HCT116 (cell line): Measurements from ENCODE around the gene APLP1. TPM values are rescaled to one million over a fixed set of nuclear protein-coding genes. Genes with fewer than 3 reads are reported as not detected.

Experiments
- ATAC-seq: fragments of 200-7000 bp; cut with Tn5 transposase; 2 replicates; pipeline ENCODE4 v1.9.1; 2020; ENCODE audit warnings: mild to moderate bottlenecking, moderate library complexity
- BruUV-seq: library from RNA; stranded (reverse); fragments of 400-500 nt; replicated peaks from 2 replicates; lab custom pipeline; 2021; lab: Mats Ljungman, UMichigan
- CTCF ChIA-PET: fragments of 300-600 bp; sonication (Branson Sonifier 250); formaldehyde crosslinking; loops from one replicate; lab custom pipeline; 2021; ENCODE audit warnings: antibody characterized with exemption; lab: Charles Lee
- POLR2A ChIA-PET: fragments of 300-600, 350-600 bp; sonication (Branson Sonifier 250); formaldehyde crosslinking; loops from one replicate; lab custom pipeline; 2021; ENCODE audit warnings: antibody characterized with exemption; lab: Charles Lee
- RAD21 ChIA-PET, 2 experiments: fragments of 300-600 bp; sonication (Branson Sonifier 250); formaldehyde crosslinking; loops; one replicate each; lab custom pipeline; 2023; ENCODE audit warnings: low total read pairs in 2 of 2; ENCODE audit not compliant: uncharacterized antibody in 2 of 2, unreplicated experiment in 2 of 2, low non-redundant PET in 1 of 2; lab: Charles Lee
- DNase-seq: peaks from one replicate; pipeline ENCODE4 v3.0.0-alpha.2; 2010; ENCODE audit warnings: low read depth, low spot score
- H2AFZ ChIP-seq: fragments of 200-600 bp; shearing (Covaris generic), sonication (generic); 2 replicates; pipeline ENCODE4 v1.6.1; 2017; ENCODE audit warnings: low read depth, mixed run types, mixed read lengths, antibody characterized with exemption, low read length; ENCODE audit not compliant: poor library complexity, severe bottlenecking
- H3K27ac ChIP-seq: 2 replicates; pipeline ENCODE4 v1.5.1; 2012; ENCODE audit warnings: low read depth, low read length
- H3K27me3 ChIP-seq: fragments of 200-600 bp; sonication (generic); 2 replicates; pipeline ENCODE4 v1.6.1; 2016; ENCODE audit warnings: mixed run types, low read length, mixed read lengths; ENCODE audit not compliant: insufficient read depth
- H3K36me3 ChIP-seq, 2 experiments: fragments of 200-500 bp in 1 of 2; fragments of 200-600 bp in 1 of 2; sonication (Bioruptor generic) in 1 of 2; sonication (generic) in 1 of 2; 2 replicates each; pipeline versions ENCODE4 v1.5.1 to v1.6.1; 2014 to 2016; ENCODE audit warnings: low read length in 2 of 2, inconsistent platforms in 1 of 2, mixed read lengths in 1 of 2, mixed run types in 1 of 2; ENCODE audit not compliant: insufficient read depth in 2 of 2, control insufficient read depth in 1 of 2
- H3K4me1 ChIP-seq, 2 experiments: fragments of 200-600 bp in 1 of 2; sonication (generic) in 1 of 2; 2 replicates each; pipeline versions ENCODE4 v1.5.1 to v1.6.1; 2012 to 2017; ENCODE audit warnings: low read length in 2 of 2, inconsistent platforms in 1 of 2, mild to moderate bottlenecking in 1 of 2, mixed read lengths in 1 of 2, mixed run types in 1 of 2, moderate library complexity in 1 of 2; ENCODE audit not compliant: insufficient read depth in 2 of 2, control insufficient read depth in 1 of 2
- H3K4me2 ChIP-seq: fragments of 200-600 bp; sonication (generic); 2 replicates; pipeline ENCODE4 v1.6.1; 2017; ENCODE audit warnings: mixed run types, low read length, mixed read lengths
- H3K4me3 ChIP-seq, 2 experiments: fragments of 200-600 bp in 1 of 2; sonication (generic) in 1 of 2; replicated peaks in 1 of 2; 2 replicates each; pipeline ENCODE4 v1.5.1; 2011 to 2016; ENCODE audit warnings: low read length in 2 of 2, control low read depth in 1 of 2, low read depth in 1 of 2, mild to moderate bottlenecking in 1 of 2, mixed read lengths in 1 of 2, mixed run types in 1 of 2
- H3K79me2 ChIP-seq: fragments of 200-600 bp; sonication (generic); 2 replicates; pipeline ENCODE4 v1.6.1; 2017; ENCODE audit warnings: mild to moderate bottlenecking, mixed run types, low read length, moderate library complexity, mixed read lengths; ENCODE audit not compliant: insufficient read depth
- H3K9ac ChIP-seq: fragments of 200-600 bp; sonication (generic); 2 replicates; pipeline ENCODE4 v1.6.1; 2016; ENCODE audit warnings: low read length, mixed read lengths
- H3K9me2 ChIP-seq: fragments of 200-600 bp; sonication (generic), shearing (Covaris generic); 2 replicates; pipeline ENCODE4 v1.6.1; 2017; ENCODE audit warnings: mixed run types, mild to moderate bottlenecking, moderate library complexity; ENCODE audit not compliant: insufficient read depth
- H3K9me3 ChIP-seq, 2 experiments: fragments of 200-500 bp in 1 of 2; fragments of 200-600 bp in 1 of 2; sonication (Bioruptor generic) in 1 of 2; sonication (generic) in 1 of 2; 2 replicates each; pipeline ENCODE4 v1.6.1; 2014 to 2017; ENCODE audit warnings: low read length in 2 of 2, mixed read lengths in 2 of 2, inconsistent platforms in 1 of 2, low read depth in 1 of 2, mild to moderate bottlenecking in 1 of 2, mixed run types in 1 of 2, moderate library complexity in 1 of 2; ENCODE audit not compliant: control insufficient read depth in 1 of 2, insufficient read depth in 1 of 2
- H4K20me1 ChIP-seq: fragments of 200-600 bp; sonication (generic), shearing (Covaris generic); 2 replicates; pipeline ENCODE4 v1.6.1; 2017; ENCODE audit warnings: mixed run types, mild to moderate bottlenecking, moderate library complexity; ENCODE audit not compliant: insufficient read depth
- CBX3 ChIP-seq: IDR thresholded peaks from 2 replicates; pipeline ENCODE4 v1.6.1; 2012; ENCODE audit warnings: low read depth
- CEBPB ChIP-seq: IDR thresholded peaks from 2 replicates; pipeline ENCODE4 v1.6.1; 2012; ENCODE audit warnings: low read depth
- EGR1 ChIP-seq: IDR thresholded peaks from 2 replicates; pipeline ENCODE4 v1.6.1; 2012; ENCODE audit warnings: low read depth
- ELF1 ChIP-seq: IDR thresholded peaks from 2 replicates; pipeline ENCODE4 v1.6.1; 2012; ENCODE audit warnings: low read depth, borderline replicate concordance
- EZH2 ChIP-seq: fragments of 200-600 bp; sonication (generic); IDR thresholded peaks from 2 replicates; pipeline ENCODE4 v1.6.1; 2017; ENCODE audit warnings: antibody characterized with exemption, mixed run types
- FOSL1 ChIP-seq: IDR thresholded peaks from 2 replicates; pipeline ENCODE4 v1.6.1; 2012; ENCODE audit warnings: low read depth
- JUND ChIP-seq: IDR thresholded peaks from 2 replicates; pipeline ENCODE4 v1.6.1; 2012
- MAX ChIP-seq: IDR thresholded peaks from 2 replicates; pipeline ENCODE4 v1.6.1; 2012
- POLR2A ChIP-seq: IDR thresholded peaks from 2 replicates; pipeline ENCODE4 v1.7.0; 2011; ENCODE audit warnings: borderline replicate concordance; ENCODE audit not compliant: insufficient read depth, insufficient read length; ENCODE audit errors: extremely low read depth
- POLR2AphosphoS5 ChIP-seq: IDR thresholded peaks from 2 replicates; pipeline ENCODE4 v1.6.1; 2011; ENCODE audit warnings: mild to moderate bottlenecking, low read depth, low read length, moderate library complexity
- RAD21 ChIP-seq: IDR thresholded peaks from 2 replicates; pipeline ENCODE4 v1.6.1; 2012; ENCODE audit warnings: low read depth, mild to moderate bottlenecking
- SP1 ChIP-seq: IDR thresholded peaks from 2 replicates; pipeline ENCODE4 v1.6.1; 2012; ENCODE audit warnings: low read depth
- YY1 ChIP-seq: IDR thresholded peaks from 2 replicates; pipeline ENCODE4 v1.6.1; 2011; ENCODE audit warnings: low read length, low read depth, moderate library complexity, mild to moderate bottlenecking; ENCODE audit not compliant: insufficient replicate concordance; ENCODE audit errors: extremely low read depth
- ZBTB33 ChIP-seq: IDR thresholded peaks from 2 replicates; pipeline ENCODE4 v1.6.1; 2011; ENCODE audit warnings: mild to moderate bottlenecking, low read length, moderate library complexity; ENCODE audit not compliant: insufficient replicate concordance; ENCODE audit errors: extremely low read depth
- ZNF274 ChIP-seq: fragments of 200-500 bp; sonication (Bioruptor generic); IDR thresholded peaks from 2 replicates; pipeline ENCODE4 v1.6.1; 2014; ENCODE audit warnings: mild to moderate bottlenecking, low read depth, low read length, inconsistent platforms
- intact Hi-C: fragments of 100-400 bp; cut with micrococcal nuclease; formaldehyde crosslinking; loops from 2 replicates; pipeline ENCODE4 v1.10.0; 2022
- total RNA-seq: library from RNA; stranded (reverse); gene quantifications from one replicate; pipeline ENCODE4 v1.2.1, GENCODE V29; 2021; ENCODE audit not compliant: unreplicated experiment
- TF ChIP-seq, protein P1 (sequence below): IDR thresholded peaks from 2 replicates; pipeline ENCODE4 v1.6.1; 2012

APLP1 gene
- total RNA-seq, 1 experiment from 2014 or later, result 41.2 TPM

DNA sequence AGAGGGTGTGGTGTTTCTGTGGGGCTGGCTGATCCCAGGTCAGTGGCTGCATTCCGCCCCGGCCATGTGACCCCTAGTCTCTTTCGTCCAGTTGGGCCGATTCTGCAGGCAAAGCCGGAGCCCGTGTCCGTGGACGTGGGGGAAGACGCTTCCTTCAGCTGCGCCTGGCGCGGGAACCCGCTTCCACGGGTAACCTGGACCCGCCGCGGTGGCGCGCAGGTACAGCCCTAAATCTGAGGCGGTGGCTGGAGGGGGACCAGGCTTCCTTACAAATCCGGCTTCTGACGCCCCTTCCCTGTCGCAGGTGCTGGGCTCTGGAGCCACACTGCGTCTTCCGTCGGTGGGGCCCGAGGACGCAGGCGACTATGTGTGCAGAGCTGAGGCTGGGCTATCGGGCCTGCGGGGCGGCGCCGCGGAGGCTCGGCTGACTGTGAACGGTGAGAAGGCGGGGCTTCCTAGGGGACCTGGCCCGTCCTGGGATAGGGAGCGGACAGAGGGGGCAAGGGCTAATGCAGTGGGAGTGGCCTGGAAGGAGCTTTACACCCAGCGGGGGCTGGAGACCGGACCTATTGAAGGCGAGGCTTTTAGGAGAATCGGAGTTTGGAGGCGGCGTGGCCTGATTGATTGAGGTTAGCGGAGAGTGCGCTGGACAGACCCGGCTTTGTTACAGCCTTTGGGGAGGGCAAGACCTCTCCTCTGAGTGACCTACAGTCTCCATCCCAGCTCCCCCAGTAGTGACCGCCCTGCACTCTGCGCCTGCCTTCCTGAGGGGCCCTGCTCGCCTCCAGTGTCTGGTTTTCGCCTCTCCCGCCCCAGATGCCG, 7.3 kb upstream of the APLP1 start:
- ChIA-PET POLR2A (interaction anchor here (1.4 to 1.6 kb wide), 2 partner anchors 9 to 17 kb away, joined by 4 read pairs; no protein-coding TSS in a partner anchor), CTCF (no interaction called here), RAD21 (no interaction called here)
- Histone ChIP-seq H3K4me3 (peak overlapping the region; percentile 11 to 26; a peak in 2 of 4 replicates), H3K79me2 (no peaks in the 10 kb centered on the region), H3K27ac (peak overlapping the region; percentile 22; the same call in 1 of the 2 replicates), H3K4me1 (peaks cover 2 to 13% of the 10 kb centered on the region in 2 experiments; a peak in 3 of 4 replicates), H4K20me1 (no peaks in the 10 kb centered on the region), H3K9me2 (no peaks in the 10 kb centered on the region), H3K27me3 (no peaks in the 10 kb centered on the region), H3K36me3 (no peaks in the 10 kb centered on the region), H3K9ac (0 out of 2 replicates have a peak overlapping the region, but pooled peaks have one; percentile 11), H3K9me3 (no peaks in the 10 kb centered on the region), H3K4me2 (peak overlapping the region; percentile 68), H2AFZ (no peak overlapping the region)
- ATAC-seq, result peak; percentile 96
- TF ChIP-seq, protein P1, sequence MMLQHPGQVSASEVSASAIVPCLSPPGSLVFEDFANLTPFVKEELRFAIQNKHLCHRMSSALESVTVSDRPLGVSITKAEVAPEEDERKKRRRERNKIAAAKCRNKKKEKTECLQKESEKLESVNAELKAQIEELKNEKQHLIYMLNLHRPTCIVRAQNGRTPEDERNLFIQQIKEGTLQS, result no peak
- no peak for TF ChIP-seq JUND
- intact Hi-C loops, result no loop called here
- no peak for DNase-seq
- BruUV-seq, result no TSS peak

GRCh38 chr19:35861640-35862160, 6.7 kb upstream of the APLP1 start:
- no peaks in the 10 kb centered on the region for H3K9me3 ChIP-seq
- no peak overlapping the region for H3K9ac ChIP-seq
- H4K20me1 ChIP-seq, result no peaks in the 10 kb centered on the region
- H3K27ac ChIP-seq, result no peak overlapping the region
- ChIA-PET POLR2A (interaction anchor here (1.6 kb wide), 1 partner anchor 18 kb away, joined by 4 read pairs; no protein-coding TSS in a partner anchor), RAD21 (no interaction called here), CTCF (no interaction called here)
- H3K9me2 ChIP-seq, result no peaks in the 10 kb centered on the region
- 0 out of 4 replicates have a peak overlapping the region, but pooled peaks of 1 of the 2 experiments have one; percentile 26 for H3K4me3 ChIP-seq
- DNase-seq (no peak), ATAC-seq (no peak)
- TF ChIP-seq JUND, result no peak
- TF ChIP-seq RAD21, result no peak
- TF ChIP-seq MAX, result no peak
- no peak for TF ChIP-seq POLR2AphosphoS5
- no peak for TF ChIP-seq ZNF274
- TF ChIP-seq POLR2A, result no peak
- no peak for TF ChIP-seq ZBTB33
- TF ChIP-seq EZH2, result no peak
- no peak for TF ChIP-seq SP1
- TF ChIP-seq, protein P1, result no peak
- TF ChIP-seq CBX3, result no peak
- no peak for TF ChIP-seq EGR1
- no peak for TF ChIP-seq CEBPB
- TF ChIP-seq YY1, result no peak
- no peak for TF ChIP-seq ELF1
- no peak for TF ChIP-seq FOSL1
- no peaks in the 10 kb centered on the region for H3K36me3 ChIP-seq
- peaks cover 2 to 13% of the 10 kb centered on the region in 2 experiments; a peak in 3 of 4 replicates for H3K4me1 ChIP-seq
- intact Hi-C loops, result no loop called here
- no peak overlapping the region for H2AFZ ChIP-seq
- no TSS peak for BruUV-seq
- H3K4me2 ChIP-seq, result peak overlapping the region; percentile 68
- no peaks in the 10 kb centered on the region for H3K27me3 ChIP-seq
- no peaks in the 10 kb centered on the region for H3K79me2 ChIP-seq
